HepG2 (cell line): ENCODE measurements around the gene SAP25. TPM values are rescaled to one million over a fixed set of nuclear protein-coding genes. Genes with fewer than 3 reads are reported as not detected.

Source experiments
- CAMTA2 ChIP-seq: sonication (generic); formaldehyde crosslinking; IDR thresholded peaks from 2 replicates; pipeline ENCODE4 v1.4.0; 2020; ENCODE audit warnings: mild to moderate bottlenecking, missing genetic modification reagents, borderline replicate concordance
- EED ChIP-seq: sonication (generic); formaldehyde crosslinking; IDR thresholded peaks from 2 replicates; pipeline ENCODE4 v1.5.0; 2020; ENCODE audit warnings: mild to moderate bottlenecking, missing genetic modification reagents
- EZH2 ChIP-seq: conservative IDR thresholded peaks from 2 replicates; pipeline ENCODE4 v1.6.1; 2012; ENCODE audit warnings: mild to moderate bottlenecking, low read depth, low read length, moderate library complexity
- GTF2F1 ChIP-seq: fragments of 150-350 bp; IDR thresholded peaks from 2 replicates; pipeline ENCODE4 v1.6.1; 2014; ENCODE audit warnings: low read length
- ISX ChIP-seq: sonication (generic); formaldehyde crosslinking; conservative IDR thresholded peaks from 2 replicates; pipeline ENCODE4 v1.5.0; 2020; ENCODE audit warnings: missing genetic modification reagents
- KLF12 ChIP-seq: sonication (generic); formaldehyde crosslinking; IDR thresholded peaks from 2 replicates; pipeline ENCODE4 v1.4.0; 2020; ENCODE audit warnings: missing genetic modification reagents, borderline replicate concordance
- MAFK ChIP-seq, 2 experiments: IDR thresholded peaks in 1 of 2; conservative IDR thresholded peaks in 1 of 2; 2 replicates each; pipeline ENCODE4 v1.6.1; 2011; ENCODE audit warnings: improper control_type of control experiment in 2 of 2, low read length in 2 of 2
- MED8 ChIP-seq: sonication (generic); formaldehyde crosslinking; IDR thresholded peaks from 2 replicates; pipeline ENCODE4 v1.8.1; 2023; ENCODE audit warnings: mild to moderate bottlenecking, missing genetic modification reagents; ENCODE audit not compliant: insufficient replicate concordance
- NFKB2 ChIP-seq: sonication (generic); formaldehyde crosslinking; IDR thresholded peaks from 2 replicates; pipeline ENCODE4 v1.4.0; 2020; ENCODE audit warnings: missing genetic modification reagents, borderline replicate concordance
- RBFOX2 ChIP-seq: fragments of 200-400 bp; formaldehyde crosslinking; IDR thresholded peaks from 2 replicates; pipeline ENCODE4 v1.6.1; 2017; ENCODE audit warnings: low read depth, mild to moderate bottlenecking, low read length
- REL ChIP-seq: sonication (generic); formaldehyde crosslinking; conservative IDR thresholded peaks from 2 replicates; pipeline ENCODE4 v1.8.0; 2022; ENCODE audit warnings: mild to moderate bottlenecking, missing genetic modification reagents, moderate library complexity
- RFX1 ChIP-seq: fragments of 450-650 bp; IDR thresholded peaks from 2 replicates; pipeline ENCODE4 v1.6.1; 2017
- ZC3H13 ChIP-seq: sonication (generic); formaldehyde crosslinking; IDR thresholded peaks from 2 replicates; pipeline ENCODE4 v1.8.1; 2023; ENCODE audit warnings: mild to moderate bottlenecking, missing genetic modification reagents, moderate library complexity
- ZKSCAN8 ChIP-seq: IDR thresholded peaks from 2 replicates; pipeline ENCODE4 v1.6.1; 2016; ENCODE audit warnings: borderline replicate concordance, missing genetic modification reagents, missing compliant biosample characterization
- ZNF274 ChIP-seq: sonication (generic); formaldehyde crosslinking; IDR thresholded peaks from 2 replicates; pipeline ENCODE4 v1.5.1; 2020; ENCODE audit warnings: mild to moderate bottlenecking, missing genetic modification reagents
- ZNF331 ChIP-seq: sonication (generic); formaldehyde crosslinking; IDR thresholded peaks from 2 replicates; pipeline ENCODE4 v1.4.0; 2020; ENCODE audit warnings: missing genetic modification reagents
- ZNF446 ChIP-seq: sonication (generic); formaldehyde crosslinking; IDR thresholded peaks from 2 replicates; pipeline ENCODE4 v1.5.0; 2020; ENCODE audit warnings: mild to moderate bottlenecking, missing genetic modification reagents
- ZNF780A ChIP-seq: sonication (generic); formaldehyde crosslinking; IDR thresholded peaks from 2 replicates; pipeline ENCODE4 v1.8.0; 2022; ENCODE audit warnings: mild to moderate bottlenecking, missing genetic modification reagents, moderate library complexity
- ZNF850 ChIP-seq: sonication (generic); formaldehyde crosslinking; conservative IDR thresholded peaks from 2 replicates; pipeline ENCODE4 v1.9.0; 2021; ENCODE audit warnings: mild to moderate bottlenecking, missing genetic modification reagents
- polyA plus RNA-seq, 8 experiments: library from polyadenylated mRNA; depleted of rRNA in 3 of 8; stranded (reverse) in 7 of 8; unstranded in 1 of 8; fragments of >200 nt; fragmentation: Illumina TruSeq in 4 of 8; extraction: Trizol in 4 of 8; gene quantifications; 2 replicates each; pipeline versions ENCODE4 v1.2.1 to v1.2.3, GENCODE V29; 2011 to 2016; ENCODE audit warnings: low read depth in 4 of 8, missing spikeins in 1 of 8, mixed read lengths in 1 of 8; ENCODE audit not compliant: insufficient read depth in 1 of 8
- total RNA-seq, 5 experiments: library from RNA; depleted of rRNA; stranded (reverse); fragments of >200 nt; fragmentation: Illumina TruSeq; extraction: Trizol; gene quantifications; 2 replicates each; pipeline ENCODE4 v1.2.3, GENCODE V29; 2016; ENCODE audit warnings: low read depth in 1 of 5
- TF ChIP-seq, protein P1 (sequence below): sonication (generic); formaldehyde crosslinking; IDR thresholded peaks from 2 replicates; pipeline ENCODE4 v1.4.0; 2020; ENCODE audit warnings: missing genetic modification reagents, borderline replicate concordance
- TF ChIP-seq, protein P2 (sequence below): IDR thresholded peaks from 2 replicates; pipeline ENCODE4 v1.6.1; 2016
- TF ChIP-seq, protein P3 (sequence below): sonication (generic); formaldehyde crosslinking; IDR thresholded peaks from 2 replicates; pipeline ENCODE4; 2020; ENCODE audit warnings: missing genetic modification reagents, mild to moderate bottlenecking, borderline replicate concordance
- TF ChIP-seq, protein P4 (sequence below): sonication (generic); formaldehyde crosslinking; IDR thresholded peaks from 2 replicates; pipeline ENCODE4 v1.5.0; 2020; ENCODE audit warnings: missing genetic modification reagents
- TF ChIP-seq, protein P5 (sequence below): sonication (generic); IDR thresholded peaks from 2 replicates; pipeline ENCODE4 v1.6.1; 2016; ENCODE audit warnings: low read depth, borderline replicate concordance

The SAP25 gene
- total and polyA plus RNA-seq, 2 of the 13 experiments (the other 11 are each of a cell fraction or from before 2014, with no cell fraction given), result 0.15 to 0.20 TPM

DNA sequence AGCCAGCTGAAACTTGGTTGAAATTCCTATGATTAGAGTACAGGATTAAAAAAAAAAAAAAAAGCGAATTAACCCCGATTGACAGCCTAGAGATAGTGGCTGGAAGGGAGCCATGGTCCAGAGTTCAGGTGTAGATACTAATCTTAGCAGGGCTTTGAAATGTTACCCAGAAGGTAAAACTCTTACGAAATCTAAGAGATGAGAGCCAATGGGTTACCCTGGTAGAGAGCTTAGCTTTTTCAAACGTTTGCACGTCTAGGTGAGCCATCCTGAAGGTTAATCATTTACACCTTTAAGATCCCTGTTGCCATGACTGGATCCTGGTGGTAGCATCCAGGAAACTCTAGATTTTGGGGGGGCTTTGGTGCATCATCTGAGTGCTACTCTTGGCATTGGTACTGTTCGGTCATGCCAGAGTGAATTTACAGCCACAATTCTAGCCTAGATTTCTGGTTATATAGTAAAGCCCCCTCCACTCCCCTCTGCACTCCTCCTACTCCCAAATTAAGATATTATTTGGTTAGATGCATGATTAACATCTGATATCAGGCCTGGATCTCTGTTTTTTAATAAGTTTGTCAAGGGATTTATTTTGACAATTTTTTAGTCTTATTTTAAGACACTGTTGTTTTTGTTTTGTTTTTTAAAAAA, 33.5 kb downstream of the SAP25 start (continued):
- TF ChIP-seq, protein P1, sequence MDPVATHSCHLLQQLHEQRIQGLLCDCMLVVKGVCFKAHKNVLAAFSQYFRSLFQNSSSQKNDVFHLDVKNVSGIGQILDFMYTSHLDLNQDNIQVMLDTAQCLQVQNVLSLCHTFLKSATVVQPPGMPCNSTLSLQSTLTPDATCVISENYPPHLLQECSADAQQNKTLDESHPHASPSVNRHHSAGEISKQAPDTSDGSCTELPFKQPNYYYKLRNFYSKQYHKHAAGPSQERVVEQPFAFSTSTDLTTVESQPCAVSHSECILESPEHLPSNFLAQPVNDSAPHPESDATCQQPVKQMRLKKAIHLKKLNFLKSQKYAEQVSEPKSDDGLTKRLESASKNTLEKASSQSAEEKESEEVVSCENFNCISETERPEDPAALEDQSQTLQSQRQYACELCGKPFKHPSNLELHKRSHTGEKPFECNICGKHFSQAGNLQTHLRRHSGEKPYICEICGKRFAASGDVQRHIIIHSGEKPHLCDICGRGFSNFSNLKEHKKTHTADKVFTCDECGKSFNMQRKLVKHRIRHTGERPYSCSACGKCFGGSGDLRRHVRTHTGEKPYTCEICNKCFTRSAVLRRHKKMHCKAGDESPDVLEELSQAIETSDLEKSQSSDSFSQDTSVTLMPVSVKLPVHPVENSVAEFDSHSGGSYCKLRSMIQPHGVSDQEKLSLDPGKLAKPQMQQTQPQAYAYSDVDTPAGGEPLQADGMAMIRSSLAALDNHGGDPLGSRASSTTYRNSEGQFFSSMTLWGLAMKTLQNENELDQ (CRISPR knock-in tag), result no peak
- TF ChIP-seq RBFOX2, result peak; percentile 91
- TF ChIP-seq, protein P2, sequence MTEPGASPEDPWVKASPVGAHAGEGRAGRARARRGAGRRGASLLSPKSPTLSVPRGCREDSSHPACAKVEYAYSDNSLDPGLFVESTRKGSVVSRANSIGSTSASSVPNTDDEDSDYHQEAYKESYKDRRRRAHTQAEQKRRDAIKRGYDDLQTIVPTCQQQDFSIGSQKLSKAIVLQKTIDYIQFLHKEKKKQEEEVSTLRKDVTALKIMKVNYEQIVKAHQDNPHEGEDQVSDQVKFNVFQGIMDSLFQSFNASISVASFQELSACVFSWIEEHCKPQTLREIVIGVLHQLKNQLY (CRISPR knock-in tag), result peak; percentile 60; the same call in 1 of the 2 replicates
- no peak for TF ChIP-seq EED
- no peak for TF ChIP-seq EZH2
- no peak for TF ChIP-seq KLF12 (CRISPR knock-in tag)
- TF ChIP-seq, protein P3, sequence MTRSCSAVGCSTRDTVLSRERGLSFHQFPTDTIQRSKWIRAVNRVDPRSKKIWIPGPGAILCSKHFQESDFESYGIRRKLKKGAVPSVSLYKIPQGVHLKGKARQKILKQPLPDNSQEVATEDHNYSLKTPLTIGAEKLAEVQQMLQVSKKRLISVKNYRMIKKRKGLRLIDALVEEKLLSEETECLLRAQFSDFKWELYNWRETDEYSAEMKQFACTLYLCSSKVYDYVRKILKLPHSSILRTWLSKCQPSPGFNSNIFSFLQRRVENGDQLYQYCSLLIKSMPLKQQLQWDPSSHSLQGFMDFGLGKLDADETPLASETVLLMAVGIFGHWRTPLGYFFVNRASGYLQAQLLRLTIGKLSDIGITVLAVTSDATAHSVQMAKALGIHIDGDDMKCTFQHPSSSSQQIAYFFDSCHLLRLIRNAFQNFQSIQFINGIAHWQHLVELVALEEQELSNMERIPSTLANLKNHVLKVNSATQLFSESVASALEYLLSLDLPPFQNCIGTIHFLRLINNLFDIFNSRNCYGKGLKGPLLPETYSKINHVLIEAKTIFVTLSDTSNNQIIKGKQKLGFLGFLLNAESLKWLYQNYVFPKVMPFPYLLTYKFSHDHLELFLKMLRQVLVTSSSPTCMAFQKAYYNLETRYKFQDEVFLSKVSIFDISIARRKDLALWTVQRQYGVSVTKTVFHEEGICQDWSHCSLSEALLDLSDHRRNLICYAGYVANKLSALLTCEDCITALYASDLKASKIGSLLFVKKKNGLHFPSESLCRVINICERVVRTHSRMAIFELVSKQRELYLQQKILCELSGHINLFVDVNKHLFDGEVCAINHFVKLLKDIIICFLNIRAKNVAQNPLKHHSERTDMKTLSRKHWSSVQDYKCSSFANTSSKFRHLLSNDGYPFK (CRISPR knock-in tag), result no peak
- no peak; the same call in 1 of the 2 replicates for TF ChIP-seq ZNF850 (CRISPR knock-in tag)
- no peak for TF ChIP-seq ZNF780A (CRISPR knock-in tag)
- TF ChIP-seq ZNF331 (CRISPR knock-in tag), result peak; percentile 82
- TF ChIP-seq NFKB2 (CRISPR knock-in tag), result no peak
- TF ChIP-seq MAFK (conservative IDR thresholded peaks at IDR 0.05 in 1 of 2, IDR thresholded peaks at IDR 0.05 in 1 of 2; ENCODE audit: low read length in 2 of 2), result no peak
- peak; percentile 38; the same call in 1 of the 2 replicates for TF ChIP-seq RFX1
- no peak for TF ChIP-seq ZKSCAN8
- no peak for TF ChIP-seq CAMTA2 (CRISPR knock-in tag)
- TF ChIP-seq ZNF274 (CRISPR knock-in tag), result no peak
- no peak for TF ChIP-seq GTF2F1
- no peak for TF ChIP-seq ZC3H13
- TF ChIP-seq ZNF446 (CRISPR knock-in tag), result no peak
- no peak for TF ChIP-seq REL (CRISPR knock-in tag)
- TF ChIP-seq, protein P4, sequence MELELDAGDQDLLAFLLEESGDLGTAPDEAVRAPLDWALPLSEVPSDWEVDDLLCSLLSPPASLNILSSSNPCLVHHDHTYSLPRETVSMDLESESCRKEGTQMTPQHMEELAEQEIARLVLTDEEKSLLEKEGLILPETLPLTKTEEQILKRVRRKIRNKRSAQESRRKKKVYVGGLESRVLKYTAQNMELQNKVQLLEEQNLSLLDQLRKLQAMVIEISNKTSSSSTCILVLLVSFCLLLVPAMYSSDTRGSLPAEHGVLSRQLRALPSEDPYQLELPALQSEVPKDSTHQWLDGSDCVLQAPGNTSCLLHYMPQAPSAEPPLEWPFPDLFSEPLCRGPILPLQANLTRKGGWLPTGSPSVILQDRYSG (CRISPR knock-in tag), result no peak
- TF ChIP-seq, protein P5, sequence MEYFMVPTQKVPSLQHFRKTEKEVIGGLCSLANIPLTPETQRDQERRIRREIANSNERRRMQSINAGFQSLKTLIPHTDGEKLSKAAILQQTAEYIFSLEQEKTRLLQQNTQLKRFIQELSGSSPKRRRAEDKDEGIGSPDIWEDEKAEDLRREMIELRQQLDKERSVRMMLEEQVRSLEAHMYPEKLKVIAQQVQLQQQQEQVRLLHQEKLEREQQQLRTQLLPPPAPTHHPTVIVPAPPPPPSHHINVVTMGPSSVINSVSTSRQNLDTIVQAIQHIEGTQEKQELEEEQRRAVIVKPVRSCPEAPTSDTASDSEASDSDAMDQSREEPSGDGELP, result no peak
- no peak for TF ChIP-seq ISX (CRISPR knock-in tag)
- TF ChIP-seq MED8 (CRISPR knock-in tag), result no peak
